ENCODE results near the gene TSPAN12. TPM values are rescaled to one million over a fixed set of nuclear protein-coding genes. Genes with fewer than 3 reads are reported as not detected.

Gene TSPAN12
- total and polyA plus RNA-seq, 9 donors: 0.50 to 58.0 (median 4.2) TPM

GRCh38 chr7:120836556-120837115 lies 21.3 kb downstream of the TSPAN12 start:
- intact Hi-C loops (cut with DNase I): no loop called here
- H3K27me3 ChIP-seq: no peaks in the 10 kb centered on the region
- no peaks in the 10 kb centered on the region for H3K36me3 ChIP-seq
- DNase-seq: no peak
- H3K27ac ChIP-seq: no peak overlapping the region
- TF ChIP-seq CTCF (IDR thresholded peaks at IDR 0.05) (no peak), POLR2A (IDR thresholded peaks at IDR 0.05) (no peak), EP300 (IDR thresholded peaks at IDR 0.05) (no peak)
- H3K9me3 ChIP-seq: no peaks in the 10 kb centered on the region
- WGBS, 3 donors: 94 to 97% (median 96%) methylated on average over 1 of the region's 1 CpG
- no peaks in the 10 kb centered on the region for H3K4me1 ChIP-seq (ENCODE audit: insufficient read depth)
- H3K4me3 ChIP-seq: no peak overlapping the region

- H3K9me3 ChIP-seq: no peaks in the 10 kb centered on the region
- H3K36me3 ChIP-seq: no peaks in the 10 kb centered on the region
- intact Hi-C loops (cut with DNase I): no loop called here
- H3K27me3 ChIP-seq: no peaks in the 10 kb centered on the region
- no peaks in the 10 kb centered on the region for H3K4me1 ChIP-seq (ENCODE audit: insufficient read depth)
- no peak overlapping the region for H3K27ac ChIP-seq
- DNase-seq: no peak
- 95 to 98% (median 96%) methylated on average over 2 of the region's 2 CpGs for WGBS, 3 donors
- H3K4me3 ChIP-seq: no peak overlapping the region
- no peak for TF ChIP-seq EP300 (IDR thresholded peaks at IDR 0.05)
- no peak for TF ChIP-seq POLR2A (IDR thresholded peaks at IDR 0.05)
- TF ChIP-seq CTCF (IDR thresholded peaks at IDR 0.05): no peak
These were observed 23.2 kb downstream of the TSPAN12 start for GRCh38 chr7:120834726-120835125.

GRCh38 chr7:120833546-120833945 lies 24.4 kb downstream of the TSPAN12 start:
- no peaks in the 10 kb centered on the region for H3K4me1 ChIP-seq (ENCODE audit: insufficient read depth)
- no peak overlapping the region for H3K27ac ChIP-seq
- no peak overlapping the region for H3K4me3 ChIP-seq
- H3K36me3 ChIP-seq: no peaks in the 10 kb centered on the region
- DNase-seq: no peak
- no peaks in the 10 kb centered on the region for H3K9me3 ChIP-seq
- H3K27me3 ChIP-seq: no peaks in the 10 kb centered on the region
- intact Hi-C loops (cut with DNase I): no loop called here
- 79 to 86% (median 83%) methylated on average over 2 of the region's 2 CpGs for WGBS, 3 donors
- TF ChIP-seq CTCF (IDR thresholded peaks at IDR 0.05) (no peak), EP300 (IDR thresholded peaks at IDR 0.05) (no peak), POLR2A (IDR thresholded peaks at IDR 0.05) (no peak)

GRCh38 chr7:120832803-120833202 lies 25.1 kb downstream of the TSPAN12 start:
- intact Hi-C loops (cut with DNase I): no loop called here
- no peak for DNase-seq
- no peak overlapping the region for H3K4me3 ChIP-seq
- H3K36me3 ChIP-seq: no peaks in the 10 kb centered on the region
- no peaks in the 10 kb centered on the region for H3K27me3 ChIP-seq
- no peaks in the 10 kb centered on the region for H3K9me3 ChIP-seq
- H3K27ac ChIP-seq: no peak overlapping the region
- H3K4me1 ChIP-seq (ENCODE audit: insufficient read depth): no peaks in the 10 kb centered on the region
- 80 to 86% (median 84%) methylated on average over 2 of the region's 2 CpGs for WGBS, 3 donors
- TF ChIP-seq EP300 (IDR thresholded peaks at IDR 0.05) (no peak), POLR2A (IDR thresholded peaks at IDR 0.05) (no peak), CTCF (IDR thresholded peaks at IDR 0.05) (no peak)

Measured in ovary (tissue), 9 donors.